ENCODE results near the gene CDH3. TPM values are rescaled to one million over a fixed set of nuclear protein-coding genes. Genes with fewer than 3 reads are reported as not detected.

CDH3 gene
- total RNA-seq, 2 experiments from 2014 or later, result 0.28 to 0.51 TPM

- H3K9me3 Mint-ChIP-seq, result no peaks in the 10 kb centered on the region
Observed at GRCh38 chr16:68659412-68660358, 14.6 kb downstream of the CDH3 start.

GRCh38 chr16:68660359-68660795, 15.3 kb downstream of the CDH3 start:
- H3K4me3 Mint-ChIP-seq, result no peak overlapping the region
- DNase-seq, result no peak
- peaks cover 28% of the 10 kb centered on the region for H3K27me3 Mint-ChIP-seq
- H3K36me3 Mint-ChIP-seq, result no peaks in the 10 kb centered on the region
- POLR2A ChIA-PET, result no interaction called here
- no peak overlapping the region for H3K27ac Mint-ChIP-seq
- ATAC-seq (ENCODE audit: low read depth), result no peak
- no peaks in the 10 kb centered on the region for H3K4me1 Mint-ChIP-seq
- H3K9me3 Mint-ChIP-seq, result no peaks in the 10 kb centered on the region

More at GRCh38 chr16:68659412-68660358, 14.6 kb downstream of the CDH3 start:
- POLR2A ChIA-PET, result no interaction called here
- DNase-seq, result no peak
- ATAC-seq (ENCODE audit: low read depth), result no peak
- H3K27ac Mint-ChIP-seq, result no peak overlapping the region
- no peaks in the 10 kb centered on the region for H3K36me3 Mint-ChIP-seq
- H3K27me3 Mint-ChIP-seq, result peaks cover 28% of the 10 kb centered on the region
- no peaks in the 10 kb centered on the region for H3K4me1 Mint-ChIP-seq
- H3K4me3 Mint-ChIP-seq, result no peak overlapping the region

GRCh38 chr16:68662035-68662434, 16.9 kb downstream of the CDH3 start:
- Mint-ChIP-seq H3K36me3 (no peaks in the 10 kb centered on the region), H3K4me3 (no peak overlapping the region), H3K27ac (no peak overlapping the region), H3K9me3 (no peaks in the 10 kb centered on the region), H3K27me3 (peaks cover 28% of the 10 kb centered on the region), H3K4me1 (no peaks in the 10 kb centered on the region)
- no peak for DNase-seq
- no peak for ATAC-seq (ENCODE audit: low read depth)
- POLR2A ChIA-PET, result no interaction called here

- no peak overlapping the region for H3K4me3 Mint-ChIP-seq
- peaks cover 17% of the 10 kb centered on the region for H3K27me3 Mint-ChIP-seq
- H3K27ac Mint-ChIP-seq, result no peak overlapping the region
- H3K36me3 Mint-ChIP-seq, result no peaks in the 10 kb centered on the region
- peaks cover 6% of the 10 kb centered on the region for H3K4me1 Mint-ChIP-seq
- DNase-seq (no peak), ATAC-seq (ENCODE audit: low read depth) (no peak)
- H3K9me3 Mint-ChIP-seq, result peaks cover 3% of the 10 kb centered on the region
- POLR2A ChIA-PET, result no interaction called here
Observed at GRCh38 chr16:68664297-68664696, 19.2 kb downstream of the CDH3 start.

- Mint-ChIP-seq H3K27ac (no peak overlapping the region), H3K4me3 (no peak overlapping the region), H3K36me3 (no peaks in the 10 kb centered on the region), H3K27me3 (peaks cover 7% of the 10 kb centered on the region), H3K4me1 (peaks cover 6% of the 10 kb centered on the region), H3K9me3 (peaks cover 4% of the 10 kb centered on the region)
- ATAC-seq (ENCODE audit: low read depth), result no peak
- POLR2A ChIA-PET, result no interaction called here
- no peak for DNase-seq
Observed at GRCh38 chr16:68665501-68665900, 20.4 kb downstream of the CDH3 start.

- H3K27me3 Mint-ChIP-seq, result no peaks in the 10 kb centered on the region
- peaks cover 4% of the 10 kb centered on the region for H3K9me3 Mint-ChIP-seq
- no peak overlapping the region for H3K27ac Mint-ChIP-seq
- H3K4me3 Mint-ChIP-seq, result no peak overlapping the region
- peak; percentile 80 for ATAC-seq (ENCODE audit: low read depth)
- DNase-seq, result no peak
- H3K4me1 Mint-ChIP-seq, result peaks cover 6% of the 10 kb centered on the region
- no peaks in the 10 kb centered on the region for H3K36me3 Mint-ChIP-seq
- POLR2A ChIA-PET, result no interaction called here
Observed at GRCh38 chr16:68668266-68668665, 23.2 kb downstream of the CDH3 start.

- Mint-ChIP-seq H3K27ac (no peak overlapping the region), H3K27me3 (peaks cover 6% of the 10 kb centered on the region), H3K4me1 (no peaks in the 10 kb centered on the region), H3K9me3 (peaks cover 2% of the 10 kb centered on the region), H3K4me3 (no peak overlapping the region), H3K36me3 (no peaks in the 10 kb centered on the region)
- DNase-seq (no peak), ATAC-seq (ENCODE audit: low read depth) (no peak)
- POLR2A ChIA-PET, result no interaction called here
Observed at GRCh38 chr16:68676113-68676860, 31.2 kb downstream of the CDH3 start.

GRCh38 chr16:68681038-68681437, 35.9 kb downstream of the CDH3 start:
- Mint-ChIP-seq H3K27ac (no peak overlapping the region), H3K4me3 (no peak overlapping the region), H3K9me3 (no peaks in the 10 kb centered on the region), H3K4me1 (no peaks in the 10 kb centered on the region), H3K36me3 (no peaks in the 10 kb centered on the region), H3K27me3 (no peaks in the 10 kb centered on the region)
- POLR2A ChIA-PET, result no interaction called here
- DNase-seq, result no peak
- ATAC-seq (ENCODE audit: low read depth), result no peak

- POLR2A ChIA-PET, result no interaction called here
Observed at GRCh38 chr16:68685685-68686478, 40.8 kb downstream of the CDH3 start.

GRCh38 chr16:68686905-68687304, 41.8 kb downstream of the CDH3 start:
- POLR2A ChIA-PET, result no interaction called here
- H3K4me1 Mint-ChIP-seq, result no peaks in the 10 kb centered on the region
- no peak for DNase-seq
- H3K27me3 Mint-ChIP-seq, result no peaks in the 10 kb centered on the region
- no peak overlapping the region for H3K4me3 Mint-ChIP-seq
- ATAC-seq (ENCODE audit: low read depth), result no peak
- no peaks in the 10 kb centered on the region for H3K9me3 Mint-ChIP-seq
- no peak overlapping the region for H3K27ac Mint-ChIP-seq
- no peaks in the 10 kb centered on the region for H3K36me3 Mint-ChIP-seq

More at GRCh38 chr16:68685685-68686478, 40.8 kb downstream of the CDH3 start:
- Mint-ChIP-seq H3K27me3 (no peaks in the 10 kb centered on the region), H3K9me3 (no peaks in the 10 kb centered on the region), H3K4me1 (no peaks in the 10 kb centered on the region), H3K4me3 (no peak overlapping the region), H3K36me3 (no peaks in the 10 kb centered on the region), H3K27ac (no peak overlapping the region)
- no peak for ATAC-seq (ENCODE audit: low read depth)
- no peak for DNase-seq

- no peak overlapping the region for H3K27ac Mint-ChIP-seq
- no peaks in the 10 kb centered on the region for H3K4me1 Mint-ChIP-seq
- H3K27me3 Mint-ChIP-seq, result no peaks in the 10 kb centered on the region
- no peaks in the 10 kb centered on the region for H3K36me3 Mint-ChIP-seq
- H3K9me3 Mint-ChIP-seq, result no peaks in the 10 kb centered on the region
- no peak for DNase-seq
- ATAC-seq (ENCODE audit: low read depth), result no peak
- POLR2A ChIA-PET, result no interaction called here
- H3K4me3 Mint-ChIP-seq, result no peak overlapping the region
Observed at GRCh38 chr16:68689921-68690320, 44.8 kb downstream of the CDH3 start.

- no peaks in the 10 kb centered on the region for H3K4me1 Mint-ChIP-seq
- no peak overlapping the region for H3K27ac Mint-ChIP-seq
- H3K9me3 Mint-ChIP-seq, result no peaks in the 10 kb centered on the region
- no peak overlapping the region for H3K4me3 Mint-ChIP-seq
- ATAC-seq (ENCODE audit: low read depth), result no peak
- no peak for DNase-seq
- H3K36me3 Mint-ChIP-seq, result no peaks in the 10 kb centered on the region
- H3K27me3 Mint-ChIP-seq, result peaks cover 2% of the 10 kb centered on the region
- POLR2A ChIA-PET, result no interaction called here
Observed at GRCh38 chr16:68695575-68695974, 50.5 kb downstream of the CDH3 start.

- Mint-ChIP-seq H3K9me3 (no peaks in the 10 kb centered on the region), H3K4me1 (no peaks in the 10 kb centered on the region), H3K27me3 (peaks cover 2% of the 10 kb centered on the region), H3K36me3 (no peaks in the 10 kb centered on the region), H3K27ac (no peak overlapping the region), H3K4me3 (no peak overlapping the region)
- POLR2A ChIA-PET, result no interaction called here
- no peak for DNase-seq
- no peak for ATAC-seq (ENCODE audit: low read depth)
Observed at GRCh38 chr16:68696514-68696913, 51.4 kb downstream of the CDH3 start.

Data from activated naive CD8-positive, alpha-beta T cell treated with anti-CD3 and anti-CD28 coated beads, Interleukin-2, amount 10 ng/mL, durations not matched to agents 7 days and 5 days (primary cell).